ENCODE data around the gene MSRB1. TPM values are rescaled to one million over a fixed set of nuclear protein-coding genes. Genes with fewer than 3 reads are reported as not detected.

MSRB1 gene
- total RNA-seq, 2 donors from 2014 or later, result 21.2 to 37.6 TPM

- no peak for TF ChIP-seq CTCF (IDR thresholded peaks at IDR 0.05)
- H3K27me3 ChIP-seq (replicated peaks; ENCODE audit: insufficient read depth), result peaks cover 11% of the 10 kb centered on the region
- no peaks in the 10 kb centered on the region for H3K36me3 ChIP-seq
- no peak overlapping the region for H3K27ac ChIP-seq
- no peaks in the 10 kb centered on the region for H3K9me3 ChIP-seq
- no peaks in the 10 kb centered on the region for H3K4me1 ChIP-seq (ENCODE audit: control insufficient read depth in 1 of 2, low read depth in 2 of 2)
- H3K4me3 ChIP-seq, result no peak overlapping the region
- DNase-seq (ENCODE audit: low spot score), result no peak
- no peak for ATAC-seq (ENCODE audit: insufficient number of reproducible peaks, low FRiP score, low read depth)
Measured at GRCh38 chr16:1915732-1916639, 27.0 kb downstream of the MSRB1 start.

DNA sequence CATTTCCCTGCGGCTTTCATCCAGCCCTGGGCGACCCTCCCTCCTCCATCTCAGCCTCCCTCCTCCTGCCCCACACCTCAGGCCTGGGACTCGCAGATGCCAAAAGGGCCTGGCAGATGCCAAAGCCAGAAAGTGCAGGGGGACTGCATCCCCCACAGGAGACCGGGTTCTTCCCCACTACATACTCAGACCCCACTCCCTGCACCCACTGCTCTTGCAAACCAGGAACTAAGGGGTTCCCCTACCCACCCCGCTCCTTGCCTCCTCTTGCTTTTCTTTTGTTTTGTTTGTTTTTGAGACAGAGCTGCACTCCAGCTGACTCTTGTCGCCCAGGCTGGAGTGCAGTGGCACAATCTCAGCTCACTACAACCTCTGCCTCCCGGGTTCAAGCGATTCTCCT is 28.0 kb downstream of the MSRB1 start:
- ATAC-seq (ENCODE audit: insufficient number of reproducible peaks, low FRiP score, low read depth) (no peak), DNase-seq (ENCODE audit: low spot score) (no peak)
- Histone ChIP-seq H3K4me1 (ENCODE audit: control insufficient read depth in 1 of 2, low read depth in 2 of 2) (no peaks in the 10 kb centered on the region), H3K27ac (no peak overlapping the region), H3K9me3 (no peaks in the 10 kb centered on the region), H3K36me3 (no peaks in the 10 kb centered on the region), H3K4me3 (no peak overlapping the region), H3K27me3 (replicated peaks; ENCODE audit: insufficient read depth) (peaks cover 5% of the 10 kb centered on the region)
- no peak for TF ChIP-seq CTCF (IDR thresholded peaks at IDR 0.05)

DNA sequence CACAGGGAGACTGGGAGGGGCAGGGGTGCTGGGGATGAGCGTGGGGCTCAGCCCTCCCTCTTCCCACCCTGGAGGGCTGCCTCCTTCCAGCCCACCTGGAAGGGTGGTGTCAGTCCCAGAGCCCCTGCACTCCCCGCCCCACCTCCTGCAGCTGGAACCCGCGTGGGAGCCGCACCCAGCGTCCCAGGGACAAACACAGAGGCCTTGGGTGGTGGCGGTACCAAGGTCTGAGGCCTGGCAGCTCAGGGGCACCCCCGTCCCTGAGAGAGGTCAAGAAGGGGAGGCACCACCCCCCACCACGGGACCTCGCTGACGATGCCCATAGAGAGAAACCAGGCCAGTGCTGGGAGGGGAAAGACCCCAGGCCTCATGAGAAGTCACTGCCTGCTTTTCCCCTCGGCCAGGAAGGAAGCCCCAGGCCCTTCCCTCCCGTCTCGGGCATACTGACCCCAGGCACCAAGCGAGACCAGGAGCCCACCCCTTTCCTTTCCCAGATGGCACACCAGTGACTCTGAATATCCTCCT is 28.9 kb downstream of the MSRB1 start:
- no peak for TF ChIP-seq CTCF (IDR thresholded peaks at IDR 0.05)
- Histone ChIP-seq H3K27ac (no peak overlapping the region), H3K27me3 (replicated peaks; ENCODE audit: insufficient read depth) (peaks cover 1% of the 10 kb centered on the region), H3K36me3 (no peaks in the 10 kb centered on the region), H3K4me1 (ENCODE audit: control insufficient read depth in 1 of 2, low read depth in 2 of 2) (no peaks in the 10 kb centered on the region), H3K4me3 (no peak overlapping the region), H3K9me3 (no peaks in the 10 kb centered on the region)
- DNase-seq (ENCODE audit: low spot score) (no peak), ATAC-seq (ENCODE audit: insufficient number of reproducible peaks, low FRiP score, low read depth) (no peak)

DNA sequence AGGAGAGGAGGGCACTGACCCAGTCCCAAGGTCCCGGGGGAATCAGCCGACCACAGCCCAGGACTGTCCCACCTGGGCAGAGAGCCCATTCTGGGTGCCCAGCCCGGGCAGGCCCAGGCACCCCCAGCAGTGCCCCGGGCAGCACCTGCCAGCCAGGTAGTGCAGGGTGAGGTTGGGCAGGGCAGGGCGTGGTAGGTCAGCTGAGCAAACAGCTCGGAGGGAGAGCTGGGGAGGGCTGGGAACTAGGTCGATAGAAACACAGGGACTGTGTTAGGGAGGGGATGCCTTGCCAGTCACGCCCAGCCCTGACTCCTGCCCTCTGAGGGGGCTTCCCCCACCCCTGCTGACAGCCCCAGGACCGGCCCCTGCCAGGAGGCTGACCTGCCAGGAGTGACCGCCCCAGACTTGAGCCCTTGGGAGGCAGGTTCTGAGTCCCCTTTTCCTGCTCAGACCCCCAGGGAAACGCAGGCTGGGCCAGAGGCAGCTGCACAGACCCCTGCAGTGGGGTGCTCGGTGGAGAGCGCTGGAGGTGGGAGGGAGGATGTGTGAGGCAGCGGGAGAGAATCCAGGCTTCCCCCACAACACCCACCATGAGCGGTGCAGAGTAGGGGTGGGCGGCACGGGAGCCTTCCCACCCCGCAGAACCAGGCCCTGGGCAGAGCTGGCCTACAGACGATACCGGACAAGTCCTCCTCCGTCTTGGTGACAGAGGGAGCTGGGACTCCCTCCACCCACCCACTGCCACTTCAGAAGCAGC is 29.5 kb downstream of the MSRB1 start:
- ATAC-seq (ENCODE audit: insufficient number of reproducible peaks, low FRiP score, low read depth) (no peak), DNase-seq (ENCODE audit: low spot score) (no peak)
- H3K36me3 ChIP-seq, result no peaks in the 10 kb centered on the region
- H3K27me3 ChIP-seq (replicated peaks; ENCODE audit: insufficient read depth), result no peaks in the 10 kb centered on the region
- H3K4me1 ChIP-seq (ENCODE audit: control insufficient read depth in 1 of 2, low read depth in 2 of 2), result no peaks in the 10 kb centered on the region
- H3K27ac ChIP-seq, result no peak overlapping the region
- no peak for TF ChIP-seq CTCF (IDR thresholded peaks at IDR 0.05)
- H3K9me3 ChIP-seq, result no peaks in the 10 kb centered on the region
- H3K4me3 ChIP-seq, result no peak overlapping the region

DNA sequence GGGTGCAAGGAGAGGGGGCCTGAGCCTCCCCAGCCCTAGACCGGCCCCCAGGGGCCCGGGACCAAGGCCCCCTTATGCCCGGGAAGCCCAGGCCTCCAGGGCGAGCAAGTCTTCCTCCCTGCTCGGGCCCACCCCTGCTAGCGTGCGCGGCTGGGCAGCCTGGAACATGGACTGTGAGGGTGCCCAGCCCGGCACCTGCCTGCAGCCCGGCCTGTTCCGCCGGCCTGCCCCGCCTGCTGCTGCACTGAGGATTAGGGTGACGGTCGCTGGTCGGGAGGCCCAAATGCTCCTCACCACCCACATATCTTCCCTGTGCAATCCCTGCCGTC is 30.8 kb downstream of the MSRB1 start:
- Histone ChIP-seq H3K4me1 (ENCODE audit: control insufficient read depth in 1 of 2, low read depth in 2 of 2) (no peaks in the 10 kb centered on the region), H3K9me3 (no peaks in the 10 kb centered on the region), H3K36me3 (no peaks in the 10 kb centered on the region), H3K27ac (no peak overlapping the region), H3K4me3 (no peak overlapping the region), H3K27me3 (replicated peaks; ENCODE audit: insufficient read depth) (no peaks in the 10 kb centered on the region)
- no peak for ATAC-seq (ENCODE audit: insufficient number of reproducible peaks, low FRiP score, low read depth)
- TF ChIP-seq CTCF (IDR thresholded peaks at IDR 0.05), result no peak
- DNase-seq (ENCODE audit: low spot score), result no peak
